ENCODE results near the gene ZC3H10. TPM values are rescaled to one million over a fixed set of nuclear protein-coding genes. Genes with fewer than 3 reads are reported as not detected.
"Not testable (repeated sequence)": the region's sequence is repeated elsewhere in the genome, so short reads cannot be mapped to it uniquely, and the experiment has no call there.

Gene ZC3H10
- total RNA-seq, 2 donors from 2014 or later: 0.99 to 11.2 TPM

- intact Hi-C loops (cut with DNase I): no loop called here
- no peak for TF ChIP-seq POLR2A (IDR thresholded peaks at IDR 0.05)
- TF ChIP-seq CTCF (IDR thresholded peaks at IDR 0.05): no peak
- DNase-seq (no peak), ATAC-seq (no peak)
- Histone ChIP-seq H3K4me1 (peaks cover 28% of the 10 kb centered on the region), H3K9me3 (no peaks in the 10 kb centered on the region), H3K4me3 (no peak overlapping the region), H3K27me3 (no peaks in the 10 kb centered on the region), H3K27ac (no peak overlapping the region), H3K36me3 (replicated peaks in 1 of 2; ENCODE audit: insufficient read depth in 1 of 2, low read depth in 2 of 2) (no peaks in the 10 kb centered on the region)
- 91 to 92% methylated on average over 1 of the region's 1 CpG for WGBS, 2 donors
These were observed 36.2 kb downstream of the ZC3H10 start for GRCh38 chr12:56154246-56154771.

GRCh38 chr12:56154818-56155217 lies 36.8 kb downstream of the ZC3H10 start:
- TF ChIP-seq POLR2A (IDR thresholded peaks at IDR 0.05): no peak
- TF ChIP-seq CTCF (IDR thresholded peaks at IDR 0.05): no peak
- intact Hi-C loops (cut with DNase I): no loop called here
- H3K36me3 ChIP-seq (replicated peaks in 1 of 2; ENCODE audit: insufficient read depth in 1 of 2, low read depth in 2 of 2): no peaks in the 10 kb centered on the region
- H3K4me1 ChIP-seq: peaks cover 33% of the 10 kb centered on the region
- WGBS, 2 donors: 80 to 85% methylated on average over 5 of the region's 5 CpGs
- no peak for DNase-seq
- H3K27ac ChIP-seq: no peak overlapping the region
- no peaks in the 10 kb centered on the region for H3K9me3 ChIP-seq
- no peaks in the 10 kb centered on the region for H3K27me3 ChIP-seq
- H3K4me3 ChIP-seq: no peak overlapping the region
- no peak for ATAC-seq

- Histone ChIP-seq H3K27me3 (no peaks in the 10 kb centered on the region), H3K4me3 (no peak overlapping the region), H3K9me3 (no peaks in the 10 kb centered on the region), H3K36me3 (replicated peaks in 1 of 2; ENCODE audit: insufficient read depth in 1 of 2, low read depth in 2 of 2) (no peaks in the 10 kb centered on the region), H3K4me1 (peaks cover 38% of the 10 kb centered on the region), H3K27ac (no peak overlapping the region)
- intact Hi-C loops (cut with DNase I): no loop called here
- ATAC-seq (no peak), DNase-seq (no peak)
- 64 to 71% methylated on average over 11 of the region's 11 CpGs for WGBS, 2 donors
- TF ChIP-seq POLR2A (IDR thresholded peaks at IDR 0.05) (no peak), CTCF (IDR thresholded peaks at IDR 0.05) (no peak)
These were observed 37.3 kb downstream of the ZC3H10 start for GRCh38 chr12:56155256-56155845.

GRCh38 chr12:56156464-56157200 lies 38.6 kb downstream of the ZC3H10 start:
- H3K27me3 ChIP-seq; H3K4me3 ChIP-seq; DNase-seq; H3K9me3 ChIP-seq; ATAC-seq; intact Hi-C loops (cut with DNase I); H3K36me3 ChIP-seq (replicated peaks in 1 of 2; ENCODE audit: insufficient read depth in 1 of 2, low read depth in 2 of 2): not testable (repeated sequence)
- Histone ChIP-seq H3K27ac (peak overlapping the region; percentile 94 to 100 (median 98)), H3K4me1 (peaks cover 45% of the 10 kb centered on the region)
- WGBS, 2 donors: 90 to 92% methylated on average over 21 of the region's 21 CpGs

GRCh38 chr12:56157201-56158028 lies 39.3 kb downstream of the ZC3H10 start:
- WGBS, 2 donors: 4 to 5% methylated on average over 35 to 45 of the region's 45 CpGs
- peak; percentile 77 to 87 (median 80) for DNase-seq
- Histone ChIP-seq H3K27me3 (no peaks in the 10 kb centered on the region), H3K4me3 (peak overlapping the region; percentile 79 to 84), H3K36me3 (replicated peaks in 1 of 2; ENCODE audit: insufficient read depth in 1 of 2, low read depth in 2 of 2) (peaks cover 8 to 10% of the 10 kb centered on the region in 2 donors), H3K9me3 (no peaks in the 10 kb centered on the region), H3K27ac (peak overlapping the region; percentile 94 to 100 (median 98)), H3K4me1 (peaks cover 48% of the 10 kb centered on the region)
- peak; percentile 71 for ATAC-seq
- TF ChIP-seq POLR2A (IDR thresholded peaks at IDR 0.05) (no peak), CTCF (IDR thresholded peaks at IDR 0.05) (peak; percentile 43 to 91 (median 83))
- intact Hi-C loops (cut with DNase I): no loop called here

Data from body of pancreas (tissue), 4 donors.